HG03342 (cell line): ENCODE measurements around the gene OSTN.

Experiments used
- ATAC-seq: cut with Tn5 transposase; IDR thresholded peaks from one replicate; pipeline ENCODE4 v1.9.1; 2021; ENCODE audit warnings: mild to moderate bottlenecking, moderate library complexity; ENCODE audit not compliant: unreplicated experiment

The OSTN gene

GRCh38 chr3:191306428-191306827 is 107.4 kb downstream of the OSTN start:
- no peak for ATAC-seq

GRCh38 chr3:191307341-191307740 is 108.3 kb downstream of the OSTN start:
- ATAC-seq = no peak

- no peak for ATAC-seq
Measured at GRCh38 chr3:191313296-191313695, 114.3 kb downstream of the OSTN start.

DNA sequence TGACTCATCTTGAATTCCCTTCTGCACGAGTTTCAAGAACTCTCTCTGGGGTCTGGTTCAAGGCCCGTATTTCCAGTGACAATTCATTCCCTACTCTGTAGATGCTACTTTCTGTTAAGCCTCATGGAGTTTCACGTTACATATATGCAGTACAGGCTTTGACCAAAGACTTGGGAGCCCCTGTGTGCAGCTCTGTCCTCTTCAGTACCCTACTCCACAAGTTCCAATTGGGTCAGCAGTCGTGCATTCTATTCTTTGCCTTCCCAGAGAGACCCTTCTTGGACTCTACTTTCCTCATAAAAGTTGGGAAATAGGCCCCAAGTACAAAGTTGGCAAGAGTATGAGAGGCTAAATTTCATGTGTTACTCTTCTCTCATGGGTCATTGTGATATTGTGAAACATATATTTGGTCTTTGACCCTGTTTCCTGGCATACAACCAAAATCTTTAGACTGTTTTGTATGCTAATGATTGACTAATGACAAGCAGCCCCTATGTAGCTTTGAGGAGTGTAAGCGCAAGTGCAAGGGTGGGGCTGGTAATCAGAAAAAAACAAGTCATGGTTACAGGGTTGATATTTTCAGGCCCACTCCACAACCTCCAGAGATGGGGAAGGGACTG is 115.2 kb downstream of the OSTN start:
- no peak for ATAC-seq
